Immature natural killer cell (primary cell): ENCODE measurements around the gene CXCR1. TPM values are rescaled to one million over a fixed set of nuclear protein-coding genes. Genes with fewer than 3 reads are reported as not detected.
A peak's percentile ranks its signal among the peaks of the same experiment; 100 is the strongest.
"Not testable (repeated sequence)": the region's sequence is repeated elsewhere in the genome, so short reads cannot be mapped to it uniquely, and the experiment has no call there.

ENCODE experiments used
- DNase-seq, 3 donors: peaks; one replicate each; pipeline ENCODE4 v3.0.0; 2022; ENCODE audit warnings: mixed read lengths in 1 of 3
- H3K27ac Mint-ChIP-seq, 6 donors: one replicate each; pipeline ENCODE4 v1.8.0; 2020; ENCODE audit warnings: mixed read lengths in 6 of 6, mild to moderate bottlenecking in 5 of 6, inconsistent platforms in 4 of 6, moderate library complexity in 3 of 6
- H3K27me3 Mint-ChIP-seq, 3 donors: one replicate each; pipeline ENCODE4 v1.8.0; 2020 to 2021; ENCODE audit warnings: low read depth in 3 of 3, mild to moderate bottlenecking in 3 of 3, mixed read lengths in 3 of 3, moderate library complexity in 3 of 3, inconsistent platforms in 1 of 3
- H3K36me3 Mint-ChIP-seq, 3 donors: one replicate each; pipeline ENCODE4 v1.8.0; 2020; ENCODE audit warnings: mixed read lengths in 3 of 3, inconsistent platforms in 2 of 3, mild to moderate bottlenecking in 2 of 3
- H3K4me1 Mint-ChIP-seq, 2 donors: one replicate each; pipeline ENCODE4 v1.8.0; 2020; ENCODE audit warnings: inconsistent platforms in 2 of 2, mild to moderate bottlenecking in 2 of 2, mixed read lengths in 2 of 2, moderate library complexity in 1 of 2
- H3K4me3 Mint-ChIP-seq, 5 donors: one replicate each; pipeline ENCODE4 v1.8.0; 2020; ENCODE audit warnings: mild to moderate bottlenecking in 5 of 5, mixed read lengths in 5 of 5, inconsistent platforms in 3 of 5, moderate library complexity in 3 of 5
- H3K9me3 Mint-ChIP-seq, 6 donors: one replicate each; pipeline ENCODE4 v1.8.0; 2020; ENCODE audit warnings: mild to moderate bottlenecking in 6 of 6, mixed read lengths in 6 of 6, inconsistent platforms in 4 of 6, moderate library complexity in 3 of 6
- polyA plus RNA-seq, 3 donors: library from polyadenylated mRNA; unstranded; fragments of 300-500 nt; fragmentation: Illumina TruSeq; gene quantifications; one replicate each; pipeline ENCODE4 v1.2.3, GENCODE V29; 2021

CXCR1 gene
- polyA plus RNA-seq, 3 donors from 2014 or later: 13.0 to 64.7 (median 30.5) TPM

- H3K27ac Mint-ChIP-seq: peak overlapping the region in 1 of 6 donors; percentile 26
- H3K4me1 Mint-ChIP-seq: peaks cover 9 to 14% of the 10 kb centered on the region in 2 donors
- no peaks in the 10 kb centered on the region for H3K36me3 Mint-ChIP-seq
- H3K4me3 Mint-ChIP-seq: no peak overlapping the region
- H3K27me3 Mint-ChIP-seq: peaks cover 0 to 4% (median 3%) of the 10 kb centered on the region in 3 donors
- no peak for DNase-seq
- H3K9me3 Mint-ChIP-seq: no peaks in the 10 kb centered on the region
Observed at GRCh38 chr2:218180467-218181114, 13.8 kb upstream of the CXCR1 start.

GRCh38 chr2:218179782-218180181, 13.0 kb upstream of the CXCR1 start:
- peaks cover 0 to 4% (median 3%) of the 10 kb centered on the region in 3 donors for H3K27me3 Mint-ChIP-seq
- no peak for DNase-seq
- H3K9me3 Mint-ChIP-seq: no peaks in the 10 kb centered on the region
- peaks cover 3 to 8% of the 10 kb centered on the region in 2 donors for H3K4me1 Mint-ChIP-seq
- H3K4me3 Mint-ChIP-seq: no peak overlapping the region
- H3K36me3 Mint-ChIP-seq: no peaks in the 10 kb centered on the region
- no peak overlapping the region for H3K27ac Mint-ChIP-seq

GRCh38 chr2:218172845-218173244, 6.1 kb upstream of the CXCR1 start:
- Mint-ChIP-seq H3K4me3 (no peak overlapping the region), H3K9me3 (no peaks in the 10 kb centered on the region), H3K36me3 (no peaks in the 10 kb centered on the region), H3K4me1 (peaks cover 19 to 20% of the 10 kb centered on the region in 2 donors), H3K27me3 (peaks cover 3 to 5% (median 4%) of the 10 kb centered on the region in 3 donors), H3K27ac (no peak overlapping the region)
- DNase-seq: no peak

GRCh38 chr2:218171744-218172143, 5.0 kb upstream of the CXCR1 start:
- not testable (repeated sequence) for H3K9me3 Mint-ChIP-seq, DNase-seq, H3K27me3 Mint-ChIP-seq, H3K4me3 Mint-ChIP-seq, H3K36me3 Mint-ChIP-seq, H3K27ac Mint-ChIP-seq
- H3K4me1 Mint-ChIP-seq: peaks cover 30 to 31% of the 10 kb centered on the region in 2 donors

GRCh38 chr2:218169757-218170546, 3.2 kb upstream of the CXCR1 start:
- peaks cover 9 to 10% (median 10%) of the 10 kb centered on the region in 3 donors for H3K36me3 Mint-ChIP-seq
- DNase-seq: no peak
- H3K9me3 Mint-ChIP-seq: no peaks in the 10 kb centered on the region
- H3K27me3 Mint-ChIP-seq: peaks cover 3 to 9% (median 4%) of the 10 kb centered on the region in 3 donors
- H3K27ac Mint-ChIP-seq: peak overlapping the region in 2 of 6 donors; percentile 31 to 73
- H3K4me3 Mint-ChIP-seq: peak overlapping the region in 1 of 5 donors; percentile 15
- H3K4me1 Mint-ChIP-seq: peaks cover 47 to 49% of the 10 kb centered on the region in 2 donors

GRCh38 chr2:218168635-218169462, 2.1 kb upstream of the CXCR1 start:
- DNase-seq: peak; percentile 66 to 68 (median 67)
- Mint-ChIP-seq H3K36me3 (peaks cover 20 to 21% (median 21%) of the 10 kb centered on the region in 3 donors), H3K27me3 (peaks cover 3 to 9% (median 4%) of the 10 kb centered on the region in 3 donors), H3K4me1 (peaks cover 58 to 60% of the 10 kb centered on the region in 2 donors), H3K9me3 (no peaks in the 10 kb centered on the region), H3K27ac (peak overlapping the region in 5 of 6 donors; percentile 53 to 99 (median 73)), H3K4me3 (peak overlapping the region; percentile 25 to 45 (median 43))

- peak overlapping the region; percentile 94 to 97 (median 96) for H3K4me3 Mint-ChIP-seq
- peaks cover 24 to 28% (median 27%) of the 10 kb centered on the region in 3 donors for H3K36me3 Mint-ChIP-seq
- H3K9me3 Mint-ChIP-seq: no peaks in the 10 kb centered on the region
- peaks cover 66 to 68% of the 10 kb centered on the region in 2 donors for H3K4me1 Mint-ChIP-seq
- H3K27me3 Mint-ChIP-seq: peaks cover 3 to 9% (median 4%) of the 10 kb centered on the region in 3 donors
- DNase-seq: no peak
- peak overlapping the region; percentile 93 to 99 (median 96) for H3K27ac Mint-ChIP-seq
Observed at GRCh38 chr2:218168016-218168415, 1.3 kb upstream of the CXCR1 start.

- H3K27me3 Mint-ChIP-seq: peaks cover 0 to 7% (median 0%) of the 10 kb centered on the region in 3 donors
- peaks cover 65 to 66% of the 10 kb centered on the region in 2 donors for H3K4me1 Mint-ChIP-seq
- no peaks in the 10 kb centered on the region for H3K9me3 Mint-ChIP-seq
- no peak for DNase-seq
- H3K4me3 Mint-ChIP-seq: peak overlapping the region in 4 of 5 donors; percentile 22 to 96 (median 52)
- peaks cover 30 to 36% (median 31%) of the 10 kb centered on the region in 3 donors for H3K36me3 Mint-ChIP-seq
- H3K27ac Mint-ChIP-seq: peak overlapping the region; percentile 29 to 87 (median 83)
Observed at GRCh38 chr2:218162814-218163213, 3.9 kb downstream of the CXCR1 start.

- no peak for DNase-seq
- Mint-ChIP-seq H3K27ac (peak overlapping the region; percentile 29 to 87 (median 83)), H3K4me1 (peaks cover 53 to 54% of the 10 kb centered on the region in 2 donors), H3K27me3 (peaks cover 0 to 3% (median 0%) of the 10 kb centered on the region in 3 donors), H3K36me3 (peaks cover 30 to 39% (median 31%) of the 10 kb centered on the region in 3 donors), H3K9me3 (no peaks in the 10 kb centered on the region), H3K4me3 (no peak overlapping the region)
Observed at GRCh38 chr2:218161644-218162043, 5.1 kb downstream of the CXCR1 start.

GRCh38 chr2:218155953-218156479, 10.7 kb downstream of the CXCR1 start:
- no peaks in the 10 kb centered on the region for H3K9me3 Mint-ChIP-seq
- peaks cover 0 to 2% of the 10 kb centered on the region in 2 donors for H3K4me1 Mint-ChIP-seq
- H3K27ac Mint-ChIP-seq: no peak overlapping the region

GRCh38 chr2:218152777-218153176, 14.0 kb downstream of the CXCR1 start:
- H3K36me3 Mint-ChIP-seq: peaks cover 0 to 8% (median 0%) of the 10 kb centered on the region in 3 donors
- peaks cover 0 to 6% (median 2%) of the 10 kb centered on the region in 3 donors for H3K27me3 Mint-ChIP-seq
- peak overlapping the region in 1 of 6 donors; percentile 12 for H3K27ac Mint-ChIP-seq
- no peaks in the 10 kb centered on the region for H3K9me3 Mint-ChIP-seq
- DNase-seq: no peak
- H3K4me1 Mint-ChIP-seq: peaks cover 9 to 11% of the 10 kb centered on the region in 2 donors
- no peak overlapping the region for H3K4me3 Mint-ChIP-seq

More at GRCh38 chr2:218155953-218156479, 10.7 kb downstream of the CXCR1 start:
- Mint-ChIP-seq H3K36me3 (peaks cover 0 to 8% (median 0%) of the 10 kb centered on the region in 3 donors), H3K4me3 (no peak overlapping the region), H3K27me3 (peaks cover 0 to 3% (median 2%) of the 10 kb centered on the region in 3 donors)
- no peak for DNase-seq

GRCh38 chr2:218152172-218152571, 14.6 kb downstream of the CXCR1 start:
- H3K4me3 Mint-ChIP-seq: no peak overlapping the region

More at GRCh38 chr2:218152172-218152571, 14.6 kb downstream of the CXCR1 start:
- no peak for DNase-seq
- Mint-ChIP-seq H3K27ac (no peak overlapping the region), H3K27me3 (peaks cover 0 to 6% (median 2%) of the 10 kb centered on the region in 3 donors), H3K36me3 (peaks cover 0 to 6% (median 0%) of the 10 kb centered on the region in 3 donors), H3K4me1 (peaks cover 9 to 11% of the 10 kb centered on the region in 2 donors), H3K9me3 (no peaks in the 10 kb centered on the region)
